K562 (cell line): ENCODE results near the gene HNRNPLL. TPM values are rescaled to one million over a fixed set of nuclear protein-coding genes. Genes with fewer than 3 reads are reported as not detected.

ENCODE experiments used
- ATAC-seq: fragments of 200-7000 bp; cut with Tn5 transposase; 3 replicates; pipeline ENCODE4 v1.9.1; 2020; ENCODE audit warnings: moderate library complexity
- BruUV-seq: library from RNA; stranded (reverse); fragments of 400-500 nt; replicated peaks from 2 replicates; lab custom pipeline; 2021; lab: Mats Ljungman, UMichigan
- CTCF ChIA-PET: fragments of 300-600 bp; formaldehyde crosslinking; extraction: SDS; loops from one replicate; lab custom pipeline; 2021; ENCODE audit warnings: low intra/inter-chr PET ratio; lab: Yijun Ruan, JAX
- POLR2A ChIA-PET: fragments of 300-600, 350-650 bp; sonication (Branson Sonifier 250); formaldehyde crosslinking; extraction: SDS; loops from one replicate; lab custom pipeline; 2021; ENCODE audit warnings: antibody characterized with exemption, inconsistent platforms; lab: Yijun Ruan, JAX
- DNase-seq, 4 experiments: peaks; one replicate each; pipeline versions ENCODE4 v3.0.0 to v3.0.0-alpha.2; 2011 to 2018; ENCODE audit warnings: low spot score in 3 of 4, mixed read lengths in 3 of 4; ENCODE audit errors: extremely low read depth in 1 of 4
- FAIRE-seq: peaks from 2 replicates; lab custom pipeline; 2011; peaks lifted over from hg19 to GRCh38; lab: Jason Lieb, UNC
- H2AFZ ChIP-seq: 2 replicates; pipeline ENCODE4 v1.6.0; 2011; ENCODE audit warnings: low read depth, low read length, control low read depth, inconsistent platforms
- H3K27ac ChIP-seq: fragments of 200-600 bp; 3 replicates; pipeline ENCODE4 v1.8.0; 2011; ENCODE audit warnings: low read depth, mild to moderate bottlenecking, control low read depth, inconsistent platforms, low read length, moderate library complexity, mixed read lengths; ENCODE audit errors: extremely low read depth
- H3K27me3 ChIP-seq, 2 experiments: fragments of 300-600 bp in 1 of 2; 2 replicates in 1 of 2; 3 replicates in 1 of 2; pipeline versions ENCODE4 v1.6.0 to v1.8.0; 2011; ENCODE audit warnings: inconsistent platforms in 2 of 2, low read length in 2 of 2, mild to moderate bottlenecking in 1 of 2, mixed read lengths in 1 of 2, moderate library complexity in 1 of 2; ENCODE audit not compliant: control insufficient read depth in 2 of 2, insufficient read depth in 2 of 2
- H3K36me3 ChIP-seq: fragments of 300-600 bp; 3 replicates; pipeline ENCODE4 v1.8.0; 2011; ENCODE audit warnings: mild to moderate bottlenecking, low read length, inconsistent platforms; ENCODE audit not compliant: control insufficient read depth, insufficient read depth
- H3K4me1 ChIP-seq, 2 experiments: fragments of 200-600 bp in 1 of 2; replicated peaks in 1 of 2; 2 replicates in 1 of 2; 3 replicates in 1 of 2; pipeline versions ENCODE4 v1.5.1 to v1.8.0; 2011; ENCODE audit warnings: inconsistent platforms in 2 of 2, low read length in 2 of 2, mild to moderate bottlenecking in 1 of 2, mixed read lengths in 1 of 2, moderate library complexity in 1 of 2; ENCODE audit not compliant: control insufficient read depth in 2 of 2, insufficient read depth in 2 of 2
- H3K4me2 ChIP-seq: 2 replicates; pipeline ENCODE4 v1.6.1; 2011; ENCODE audit warnings: low read length, control low read depth, inconsistent platforms, mixed read lengths; ENCODE audit not compliant: insufficient read depth
- H3K4me3 ChIP-seq: fragments of 200-600 bp; sonication (generic), shearing (Covaris generic); 2 replicates; pipeline ENCODE4 v1.5.1; 2016; ENCODE audit warnings: control low read depth, inconsistent platforms
- H3K79me2 ChIP-seq: fragments of 200-600 bp; 3 replicates; pipeline ENCODE4 v1.8.0; 2011; ENCODE audit warnings: low read length, inconsistent platforms; ENCODE audit not compliant: control insufficient read depth, insufficient read depth
- H3K9ac ChIP-seq, 2 experiments: 2 replicates each; pipeline versions ENCODE4 v1.6.0 to v1.6.1; 2011; ENCODE audit warnings: low read depth in 2 of 2, low read length in 2 of 2, control low read depth in 1 of 2, inconsistent platforms in 1 of 2, mild to moderate bottlenecking in 1 of 2, mixed read lengths in 1 of 2; ENCODE audit not compliant: insufficient read depth in 1 of 2
- H3K9me1 ChIP-seq: one replicate; pipeline ENCODE4 v1.6.0; 2011; ENCODE audit warnings: inconsistent platforms, mild to moderate bottlenecking, low read length, moderate library complexity; ENCODE audit not compliant: control insufficient read depth, insufficient read depth
- H3K9me3 ChIP-seq: replicated peaks from 2 replicates; pipeline ENCODE4 v1.5.1; 2011; ENCODE audit warnings: low read depth, low read length, inconsistent platforms; ENCODE audit not compliant: control insufficient read depth, insufficient read depth
- H4K20me1 ChIP-seq: replicated peaks from 2 replicates; pipeline ENCODE4 v1.6.1; 2011; ENCODE audit warnings: low read length, inconsistent platforms, mixed read lengths; ENCODE audit not compliant: control insufficient read depth, insufficient read depth
- CHD4 ChIP-seq: fragments of 200-600 bp; sonication (generic); IDR thresholded peaks from 3 replicates; pipeline ENCODE4 v1.6.1; 2012; ENCODE audit warnings: low read depth, mild to moderate bottlenecking, mixed read lengths, low read length, inconsistent platforms; ENCODE audit not compliant: insufficient read depth, insufficient replicate concordance, poor library complexity, severe bottlenecking
- HDAC3 ChIP-seq: fragments of 450-650 bp; IDR thresholded peaks from 2 replicates; pipeline ENCODE4 v1.6.1; 2018; ENCODE audit warnings: borderline replicate concordance, mild to moderate bottlenecking, moderate library complexity; ENCODE audit not compliant: partially characterized antibody
- PML ChIP-seq: IDR thresholded peaks from 2 replicates; pipeline ENCODE4 v1.6.1; 2012; ENCODE audit warnings: low read length, inconsistent platforms
- POLR2AphosphoS2 ChIP-seq: IDR thresholded peaks from 2 replicates; pipeline ENCODE4 v1.6.1; 2012; ENCODE audit warnings: low read length, improper control_type of control experiment
- PTRF ChIP-seq: fragments of 450-650 bp; IDR thresholded peaks from 2 replicates; pipeline ENCODE4 v1.6.1; 2016; ENCODE audit warnings: mild to moderate bottlenecking, missing genetic modification characterization, missing compliant biosample characterization
- SNIP1 ChIP-seq: fragments of 450-650 bp; IDR thresholded peaks from 2 replicates; pipeline ENCODE4 v1.7.1; 2017; ENCODE audit warnings: low read depth, mild to moderate bottlenecking
- ZBED1 ChIP-seq: IDR thresholded peaks from 2 replicates; pipeline ENCODE4 v1.6.1; 2014
- ZNF778 ChIP-seq: fragments of 450-650 bp; formaldehyde crosslinking; IDR thresholded peaks from 2 replicates; pipeline ENCODE4 v1.4.0; 2020; ENCODE audit warnings: mild to moderate bottlenecking, moderate library complexity
- WGBS: fragments of 100-300 bp; shearing (Covaris generic); methylation state at CpG from one replicate; pipeline ENCODE4 v1.1.6; 2016; ENCODE audit warnings: low coverage, mixed read lengths; ENCODE audit not compliant: insufficient coverage; ENCODE audit errors: missing lambda C conversion rate; 5-methylcytosine and 5-hydroxymethylcytosine counted together
- in situ Hi-C: fragments of 300-500 bp; cut with MboI; formaldehyde crosslinking; loops from 4 replicates; pipeline ENCODE4 v1.15.0; 2018; ENCODE audit warnings: inconsistent platforms, mixed read lengths
- intact Hi-C: fragments of 100-400 bp; cut with micrococcal nuclease; formaldehyde crosslinking; loops from 2 replicates; pipeline ENCODE4 v1.14.2; 2022
- polyA plus RNA-seq, 8 experiments: library from polyadenylated mRNA; depleted of rRNA in 4 of 8; stranded (reverse) in 5 of 8; unstranded in 3 of 8; fragments of >200 nt; fragmentation: Nextera tagmentation in 2 of 8; fragmentation: Illumina TruSeq in 1 of 8; extraction: Ambion mirVana in 2 of 8; extraction: Trizol in 1 of 8; gene quantifications; 2 replicates each; pipeline versions ENCODE4 v1.2.1 to v1.2.3, GENCODE V29; 2011 to 2014; ENCODE audit warnings: inconsistent platforms in 1 of 8, missing spikeins in 1 of 8
- total RNA-seq, 7 experiments: library from RNA; depleted of rRNA in 6 of 7; stranded (reverse); fragments of >200 nt in 6 of 7; fragmentation: Illumina TruSeq in 2 of 7; extraction: Trizol in 2 of 7; gene quantifications; 2 replicates each; pipeline versions ENCODE4 v1.2.1 to v1.2.3, GENCODE V29; 2011 to 2021; ENCODE audit warnings: low replicate concordance in 1 of 7
- TF ChIP-seq, protein P1 (sequence below): fragments of 250-450 bp; sonication (Bioruptor Pico); IDR thresholded peaks from 2 replicates; pipeline ENCODE4 v1.6.1; 2021; ENCODE audit warnings: mild to moderate bottlenecking

Gene HNRNPLL
- total and polyA plus RNA-seq, 9 of the 15 experiments (the other 6 are each of a cell fraction or from before 2014, with no cell fraction given), result 19.8 to 135 (median 57.8) TPM

DNA sequence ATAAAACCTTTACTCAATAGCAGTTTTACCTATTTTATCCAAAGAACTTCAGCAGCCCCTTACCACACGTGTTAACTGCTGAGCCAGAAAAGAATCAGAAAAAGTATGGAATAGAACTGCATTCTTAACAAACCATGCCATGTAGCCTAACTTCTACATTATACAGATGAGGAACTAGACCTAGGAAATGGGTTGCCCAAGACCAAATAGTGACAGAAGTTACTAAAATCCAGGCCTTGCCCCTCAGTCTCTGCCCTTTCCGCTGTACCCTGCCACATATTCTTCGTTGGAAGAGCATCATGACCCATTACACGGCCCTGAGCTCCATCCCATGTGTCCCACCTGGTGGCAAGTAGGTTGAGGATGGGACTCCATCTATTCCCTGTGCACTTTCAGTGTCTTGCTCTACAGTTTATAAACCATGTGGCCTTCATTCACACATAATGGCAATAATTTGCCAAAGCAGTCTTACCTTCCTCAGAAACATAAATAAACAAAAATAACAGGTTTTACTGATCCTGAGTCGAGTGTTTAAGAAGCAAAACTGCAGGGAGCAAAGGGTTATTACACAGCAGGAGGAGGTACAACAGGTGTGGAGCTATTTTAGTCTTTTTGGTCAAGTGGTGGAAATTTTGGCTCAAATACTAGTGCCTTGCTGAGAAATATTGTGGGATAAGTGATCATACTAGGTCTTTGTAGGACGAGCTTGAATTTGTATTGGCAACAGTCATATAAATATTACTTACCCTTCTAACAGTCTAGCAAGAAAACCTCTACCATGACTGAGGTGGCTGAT lies 46.5 kb downstream of the HNRNPLL start:
- Histone ChIP-seq H3K4me2 (no peak overlapping the region), H2AFZ (no peak overlapping the region), H4K20me1 (no peaks in the 10 kb centered on the region), H3K27me3 (no peaks in the 10 kb centered on the region), H3K9ac (no peak overlapping the region), H3K36me3 (peaks cover 12% of the 10 kb centered on the region; the same call in 1 of the 3 replicates), H3K79me2 (no peaks in the 10 kb centered on the region), H3K4me3 (no peak overlapping the region), H3K9me3 (no peaks in the 10 kb centered on the region), H3K27ac (no peak overlapping the region), H3K4me1 (peaks cover 0 to 10% of the 10 kb centered on the region in 2 experiments; a peak in 4 of 5 replicates), H3K9me1 (no peaks in the 10 kb centered on the region)
- ATAC-seq (peak; percentile 4; the same call in 2 of the 3 replicates), DNase-seq (no peak), FAIRE-seq (no peak)
- intact Hi-C loops (no loop called here), in situ Hi-C loops (no loop called here)
- ChIA-PET CTCF (no interaction called here), POLR2A (interaction anchor here (0.6 to 3.5 kb wide), 11 partner anchors 9 to 195 kb away, joined by 3 to 12 read pairs (median 4); partner anchors contain the start of gene SRSF7)
- 71% methylated on average over 6 of the region's 6 CpGs for WGBS
- TF ChIP-seq ZBED1, result no peak
- TF ChIP-seq PML, result 0 out of 2 replicates have a peak, but pooled peaks have one; percentile 37
- peak; percentile 66; the same call in 1 of the 2 replicates for TF ChIP-seq POLR2AphosphoS2
- BruUV-seq, result no TSS peak

DNA sequence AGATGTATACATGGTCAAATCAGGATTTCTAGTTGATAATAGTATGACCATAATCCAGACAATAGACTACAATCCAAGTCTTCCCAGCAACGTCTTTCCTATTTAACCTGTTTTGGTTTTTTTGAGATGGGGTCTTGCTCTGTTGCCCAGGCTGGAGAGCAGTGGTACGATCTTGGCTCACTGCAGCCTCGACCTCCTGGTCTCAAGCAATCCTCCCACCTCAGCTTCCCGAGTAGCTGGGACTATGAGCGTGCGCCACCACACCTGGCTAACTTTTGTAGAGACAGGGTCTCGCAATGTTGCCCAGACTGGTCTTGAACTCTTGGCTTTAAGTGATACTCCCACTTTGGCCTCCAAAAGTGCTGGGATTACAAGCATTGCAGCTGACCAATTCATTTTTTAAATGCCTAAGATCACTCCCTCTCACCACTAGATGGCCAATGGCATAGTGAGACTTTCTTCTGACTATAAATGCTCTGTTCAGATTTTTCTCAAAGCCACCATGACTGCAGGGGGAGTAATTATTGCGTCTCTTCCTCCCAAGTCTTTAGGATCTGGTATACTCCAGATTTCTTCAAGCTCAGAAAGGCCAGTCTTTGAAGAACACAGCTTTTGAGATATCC lies 47.6 kb downstream of the HNRNPLL start:
- Histone ChIP-seq H3K4me2 (no peak overlapping the region), H3K79me2 (no peaks in the 10 kb centered on the region), H3K4me3 (no peak overlapping the region), H3K9me3 (no peaks in the 10 kb centered on the region), H3K9ac (no peak overlapping the region), H3K27me3 (no peaks in the 10 kb centered on the region), H3K4me1 (peaks cover 0 to 10% of the 10 kb centered on the region in 2 experiments; a peak in 4 of 5 replicates), H3K9me1 (no peaks in the 10 kb centered on the region), H4K20me1 (no peaks in the 10 kb centered on the region), H3K36me3 (peaks cover 1% of the 10 kb centered on the region; the same call in 2 of the 3 replicates), H3K27ac (no peak overlapping the region), H2AFZ (no peak overlapping the region)
- peak; percentile 22 to 47 (median 31) for DNase-seq
- BruUV-seq, result no TSS peak
- CTCF ChIA-PET, result no interaction called here
- intact Hi-C loops, result no loop called here
- peak; percentile 64 for ATAC-seq
- POLR2A ChIA-PET, result interaction anchor here (1.0 to 3.0 kb wide), 6 partner anchors 10 to 196 kb away, joined by 3 to 12 read pairs (median 4); partner anchors contain the start of gene SRSF7
- FAIRE-seq, result peak; percentile 55
- in situ Hi-C loops, result no loop called here
- 83% methylated on average over 6 of the region's 8 CpGs for WGBS
- TF ChIP-seq, protein P1, sequence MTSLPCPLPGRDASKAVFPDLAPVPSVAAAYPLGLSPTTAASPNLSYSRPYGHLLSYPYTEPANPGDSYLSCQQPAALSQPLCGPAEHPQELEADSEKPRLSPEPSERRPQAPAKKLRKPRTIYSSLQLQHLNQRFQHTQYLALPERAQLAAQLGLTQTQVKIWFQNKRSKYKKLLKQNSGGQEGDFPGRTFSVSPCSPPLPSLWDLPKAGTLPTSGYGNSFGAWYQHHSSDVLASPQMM (CRISPR knock-in tag), result no peak
- TF ChIP-seq CHD4, result no peak
- TF ChIP-seq PTRF, result no peak
- no peak for TF ChIP-seq SNIP1
- TF ChIP-seq ZNF778 (CRISPR knock-in tag), result no peak
- TF ChIP-seq HDAC3, result no peak
